Transverse colon (tissue), 4 donors: ENCODE data around the gene NCKIPSD. TPM values are rescaled to one million over a fixed set of nuclear protein-coding genes. Genes with fewer than 3 reads are reported as not detected.

Source experiments
- DNase-seq: peaks from one replicate; pipeline ENCODE4 v3.0.0-alpha.2; 2019
- H3K27ac ChIP-seq, 4 donors: fragments of 200-600 bp; sonication (generic); 2 replicates each; pipeline ENCODE4 v1.5.1; 2016 to 2018; ENCODE audit warnings: inconsistent platforms in 4 of 4
- H3K27me3 ChIP-seq: fragments of 200-600 bp; sonication (generic); 2 replicates; pipeline ENCODE4 v1.5.1; 2017; ENCODE audit warnings: inconsistent platforms
- H3K36me3 ChIP-seq, 4 donors: fragments of 200-600 bp; sonication (generic); 2 replicates each; pipeline ENCODE4 v1.5.1; 2017 to 2019; ENCODE audit warnings: inconsistent platforms in 4 of 4
- H3K4me1 ChIP-seq, 4 donors: fragments of 200-600 bp; sonication (generic); 2 replicates each; pipeline ENCODE4 v1.5.1; 2017 to 2020; ENCODE audit warnings: inconsistent platforms in 4 of 4
- H3K4me3 ChIP-seq, 4 donors: fragments of 200-600 bp; sonication (generic); 1 replicate in 1 of 4; 2 replicates in 3 of 4; pipeline versions ENCODE4 v1.5.1 to v1.6.1; 2017 to 2019; ENCODE audit warnings: inconsistent platforms in 4 of 4
- H3K9me3 ChIP-seq, 2 donors: fragments of 200-600 bp; sonication (generic); 2 replicates each; pipeline ENCODE4 v1.5.1; 2017 to 2019; ENCODE audit warnings: inconsistent platforms in 2 of 2
- CTCF ChIP-seq, 5 experiments: fragments of 200-600 bp in 3 of 5; fragments of 450-650 bp in 2 of 5; sonication (generic) in 3 of 5; IDR thresholded peaks; 1 replicate in 2 of 5; 2 replicates in 3 of 5; pipeline ENCODE4 v1.5.1; 2016 to 2017; ENCODE audit warnings: antibody characterized with exemption in 5 of 5, inconsistent platforms in 3 of 5, mild to moderate bottlenecking in 2 of 5, moderate library complexity in 1 of 5
- EP300 ChIP-seq: sonication (generic); formaldehyde crosslinking; IDR thresholded peaks from one replicate; pipeline ENCODE4 v1.6.1; 2017; ENCODE audit warnings: antibody characterized with exemption, low read depth
- POLR2A ChIP-seq: fragments of 450-650 bp; IDR thresholded peaks from one replicate; pipeline ENCODE4 v1.6.1; 2016; ENCODE audit warnings: antibody characterized with exemption, mild to moderate bottlenecking, moderate library complexity
- POLR2AphosphoS5 ChIP-seq, 3 donors: sonication (generic); formaldehyde crosslinking; IDR thresholded peaks; one replicate each; pipeline ENCODE4 v1.6.1; 2016; ENCODE audit warnings: antibody characterized with exemption in 3 of 3
- WGBS, 2 donors: methylation state at CpG; one replicate each; pipeline ENCODE4 v1.1.5; 2018; ENCODE audit warnings: low coverage in 1 of 2; 5-methylcytosine and 5-hydroxymethylcytosine counted together
- in situ Hi-C, 4 donors: fragments of 200-750 bp; cut with MboI; loops; one replicate each; pipeline versions ENCODE4 v1.15.0 to v1.15.1; 2017; ENCODE audit warnings: low sequenced_read_pairs in 3 of 4, low pct_ligation_motif_present in 1 of 4, low pct_unique_long_range_greater_than_20kb in 1 of 4
- intact Hi-C: fragments of 100-400 bp; cut with DNase I; formaldehyde crosslinking; loops from one replicate; pipeline ENCODE4 v1.15.1; 2023; ENCODE audit warnings: low total_unique reads
- total RNA-seq, 4 donors: library from RNA; depleted of rRNA; stranded (reverse); fragments of >200 nt; gene quantifications; one replicate each; pipeline ENCODE4 v1.1.0, GENCODE V29; 2016

NCKIPSD gene
- total RNA-seq, 4 donors from 2014 or later = 42.3 to 74.6 (median 49.2) TPM

GRCh38 chr3:48702320-48702920, 16.7 kb upstream of the NCKIPSD start:
- no peaks in the 10 kb centered on the region for H3K9me3 ChIP-seq
- no peak overlapping the region for H3K27ac ChIP-seq
- in situ Hi-C loops = no loop called here
- no peaks in the 10 kb centered on the region for H3K27me3 ChIP-seq
- peaks cover 0 to 6% (median 0%) of the 10 kb centered on the region in 4 donors for H3K36me3 ChIP-seq
- no peak overlapping the region for H3K4me3 ChIP-seq
- TF ChIP-seq EP300 = no peak
- WGBS, 2 donors = 76 to 88% methylated on average over 3 to 6 of the region's 6 CpGs
- intact Hi-C loops = no loop called here
- H3K4me1 ChIP-seq = peaks cover 0 to 53% (median 9%) of the 10 kb centered on the region in 4 donors
- no peak for DNase-seq

GRCh38 chr3:48700731-48701405, 15.2 kb upstream of the NCKIPSD start:
- in situ Hi-C loops (no loop called here), intact Hi-C loops (no loop called here)
- WGBS, 2 donors = 70 to 75% methylated on average over 2 to 11 of the region's 11 CpGs
- no peak for DNase-seq
- Histone ChIP-seq H3K27ac (no peak overlapping the region), H3K4me3 (no peak overlapping the region), H3K36me3 (no peaks in the 10 kb centered on the region), H3K4me1 (peaks cover 0 to 48% (median 9%) of the 10 kb centered on the region in 4 donors), H3K9me3 (no peaks in the 10 kb centered on the region), H3K27me3 (no peaks in the 10 kb centered on the region)
- TF ChIP-seq CTCF (IDR thresholded peaks at IDR 0.05) (no peak), POLR2AphosphoS5 (IDR thresholded peaks at IDR 0.05) (no peak), POLR2A (no peak)

GRCh38 chr3:48698891-48699290, 13.2 kb upstream of the NCKIPSD start:
- H3K9me3 ChIP-seq = no peaks in the 10 kb centered on the region
- H3K4me1 ChIP-seq = peaks cover 3 to 52% (median 19%) of the 10 kb centered on the region in 4 donors
- in situ Hi-C loops = no loop called here
- no peak overlapping the region for H3K4me3 ChIP-seq
- intact Hi-C loops = no loop called here
- no peak for TF ChIP-seq POLR2AphosphoS5 (IDR thresholded peaks at IDR 0.05)
- no peak for TF ChIP-seq POLR2A
- TF ChIP-seq EP300 = no peak
- TF ChIP-seq CTCF (IDR thresholded peaks at IDR 0.05) = no peak
- peaks cover 0 to 16% (median 5%) of the 10 kb centered on the region in 4 donors for H3K36me3 ChIP-seq
- H3K27ac ChIP-seq = no peak overlapping the region
- H3K27me3 ChIP-seq = no peaks in the 10 kb centered on the region
- WGBS, 2 donors = 92 to 97% methylated on average over 8 of the region's 8 CpGs
- DNase-seq = no peak

GRCh38 chr3:48697952-48698351, 12.2 kb upstream of the NCKIPSD start:
- no peak for DNase-seq
- 77 to 84% methylated on average over 2 to 3 of the region's 3 CpGs for WGBS, 2 donors
- Histone ChIP-seq H3K27me3 (no peaks in the 10 kb centered on the region), H3K4me1 (peaks cover 3 to 53% (median 21%) of the 10 kb centered on the region in 4 donors), H3K9me3 (no peaks in the 10 kb centered on the region), H3K27ac (no peak overlapping the region), H3K36me3 (peaks cover 0 to 25% (median 10%) of the 10 kb centered on the region in 4 donors), H3K4me3 (no peak overlapping the region)
- TF ChIP-seq POLR2A = no peak
- no peak for TF ChIP-seq POLR2AphosphoS5 (IDR thresholded peaks at IDR 0.05)
- no peak for TF ChIP-seq CTCF (IDR thresholded peaks at IDR 0.05)
- no peak for TF ChIP-seq EP300
- intact Hi-C loops = no loop called here
- in situ Hi-C loops = no loop called here
